Retinal pigment epithelial cell (primary cell): ENCODE measurements around the gene GOLGA6L22.
"Not testable (repeated sequence)": the region's sequence is repeated elsewhere in the genome, so short reads cannot be mapped to it uniquely, and the experiment has no call there.

Experiments
- DNase-seq: peaks from one replicate; pipeline ENCODE4 v3.0.0-alpha.2; 2010; ENCODE audit warnings: low read depth
- H3K4me3 ChIP-seq: 2 replicates; pipeline ENCODE4 v1.5.1; 2011; ENCODE audit warnings: mild to moderate bottlenecking, low read length, control low read depth, moderate library complexity

Gene GOLGA6L22, protein sequence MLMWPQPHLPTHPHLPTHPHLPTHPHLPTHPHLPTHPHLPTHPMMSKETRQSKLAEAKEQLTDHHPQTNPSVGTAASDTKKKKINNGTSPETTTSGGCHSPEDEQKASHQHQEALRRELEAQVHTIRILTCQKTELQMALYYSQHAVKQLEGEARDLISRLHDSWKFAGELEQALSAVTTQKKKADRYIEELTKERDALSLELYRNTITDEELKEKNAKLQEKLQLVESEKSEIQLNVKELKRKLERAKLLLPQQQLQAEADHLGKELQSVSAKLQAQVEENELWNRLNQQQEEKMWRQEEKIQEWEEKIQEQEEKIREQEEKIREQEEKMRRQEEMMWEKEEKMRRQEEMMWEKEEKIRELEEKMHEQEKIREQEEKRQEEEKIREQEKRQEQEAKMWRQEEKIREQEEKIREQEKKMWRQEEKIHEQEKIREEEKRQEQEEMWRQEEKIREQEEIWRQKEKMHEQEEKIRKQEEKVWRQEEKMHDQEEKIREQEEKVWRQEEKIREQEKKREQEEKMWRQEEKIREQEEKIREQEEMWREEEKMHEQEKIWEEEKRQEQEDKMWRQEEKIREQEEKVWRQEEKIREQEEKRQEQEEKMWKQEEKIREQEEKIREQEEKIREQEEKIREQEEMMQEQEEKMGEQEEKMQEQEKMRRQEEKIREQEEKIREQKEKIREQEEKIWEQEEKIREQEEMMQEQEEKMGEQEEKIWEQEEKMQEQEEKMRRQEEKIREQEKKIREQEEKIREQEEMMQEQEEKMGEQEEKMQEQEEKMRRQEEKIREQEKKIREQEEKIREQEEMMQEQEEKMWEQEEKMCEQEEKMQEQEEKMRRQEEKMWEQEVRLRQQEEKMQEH

DNA sequence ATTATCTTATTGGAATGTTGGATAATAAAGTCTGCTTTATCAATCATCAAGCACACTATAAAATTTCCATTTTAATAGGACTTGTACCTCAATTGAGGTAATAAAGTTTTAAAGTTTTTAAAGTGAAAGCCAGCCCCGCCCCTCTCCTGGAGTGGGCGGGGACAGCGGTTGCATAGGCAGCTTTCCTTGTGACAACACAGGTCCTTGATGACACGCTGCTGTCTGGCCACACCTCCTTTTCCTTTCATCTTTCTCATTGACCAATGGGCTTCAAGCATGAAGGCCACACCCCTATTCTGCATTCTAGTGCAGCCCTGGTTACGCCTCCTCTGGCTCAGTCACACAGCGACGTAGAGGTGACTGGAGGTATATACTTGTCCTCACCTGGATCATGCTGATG lies at the start of gene GOLGA6L22:
Gene GOLGA6L22 (plus strand): TSS at position 301 of the 400 bp plus-strand sequence. CDS start 91 bp downstream, at position 392.
- not testable (repeated sequence) for H3K4me3 ChIP-seq

GRCh38 chr15:22417288-22417687 lies 41.4 kb upstream of the GOLGA6L22 start:
- H3K4me3 ChIP-seq, DNase-seq: not testable (repeated sequence)

More for the DNA sequence above, at the start of gene GOLGA6L22:
- DNase-seq = not testable (repeated sequence)

- not testable (repeated sequence) for DNase-seq, H3K4me3 ChIP-seq
Measured at GRCh38 chr15:22417795-22418194, 40.9 kb upstream of the GOLGA6L22 start.

- DNase-seq, H3K4me3 ChIP-seq: not testable (repeated sequence)
Measured at GRCh38 chr15:22418212-22418611, 40.5 kb upstream of the GOLGA6L22 start.

DNA sequence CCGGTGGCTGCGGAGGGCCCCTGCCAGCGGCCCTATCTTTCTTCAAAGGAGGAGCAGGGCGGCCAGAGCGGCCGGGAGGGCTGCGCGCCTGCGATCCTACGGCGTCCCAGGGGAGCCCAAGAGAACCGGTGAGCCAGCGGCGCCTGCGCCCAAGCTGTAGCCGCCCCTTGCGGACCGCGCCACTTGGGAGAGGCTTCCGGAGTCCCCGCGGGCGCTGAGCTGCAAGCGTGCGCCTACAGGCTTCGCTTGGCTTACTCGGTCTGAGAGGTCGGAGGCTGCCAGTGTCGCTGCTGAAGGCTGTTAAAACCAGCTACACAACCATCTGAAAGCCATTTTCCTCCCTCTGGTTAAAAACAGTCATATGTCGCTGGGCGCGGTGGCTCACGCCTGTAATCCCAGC lies 40.0 kb upstream of the GOLGA6L22 start:
- H3K4me3 ChIP-seq, DNase-seq: not testable (repeated sequence)

GRCh38 chr15:22420340-22420739 lies 38.4 kb upstream of the GOLGA6L22 start:
- not testable (repeated sequence) for DNase-seq, H3K4me3 ChIP-seq

GRCh38 chr15:22429426-22429825 lies 29.3 kb upstream of the GOLGA6L22 start:
- not testable (repeated sequence) for H3K4me3 ChIP-seq, DNase-seq

- not testable (repeated sequence) for H3K4me3 ChIP-seq, DNase-seq
Measured at GRCh38 chr15:22431687-22432086, 27.0 kb upstream of the GOLGA6L22 start.

GRCh38 chr15:22494490-22495113 lies 35.9 kb downstream of the GOLGA6L22 start:
- H3K4me3 ChIP-seq = peak overlapping the region; percentile 43
- not testable (repeated sequence) for DNase-seq

- not testable (repeated sequence) for H3K4me3 ChIP-seq, DNase-seq
Measured at GRCh38 chr15:22497200-22497599, 38.5 kb downstream of the GOLGA6L22 start.

GRCh38 chr15:22498220-22498925 lies 39.7 kb downstream of the GOLGA6L22 start:
- not testable (repeated sequence) for DNase-seq, H3K4me3 ChIP-seq

DNA sequence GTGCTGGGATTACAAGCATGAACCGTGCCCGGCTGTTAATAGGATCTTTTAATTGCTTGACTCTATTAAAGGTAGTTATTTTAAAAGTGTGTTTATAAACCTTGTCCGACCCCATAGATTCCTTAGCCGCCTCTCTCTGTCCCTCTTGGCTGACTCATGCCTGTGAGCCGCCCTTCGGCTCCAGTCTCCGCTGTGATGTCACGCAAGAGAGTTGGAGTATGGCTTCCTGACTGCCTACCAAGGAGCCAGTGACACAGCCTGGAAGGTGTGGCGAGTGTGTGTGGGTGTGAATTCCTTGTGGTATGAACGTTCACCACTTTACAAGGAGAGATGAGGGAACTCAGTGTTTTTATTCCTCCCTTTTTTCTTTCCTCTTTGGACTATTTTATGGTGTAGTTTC lies 43.6 kb downstream of the GOLGA6L22 start:
- H3K4me3 ChIP-seq, DNase-seq: not testable (repeated sequence)

DNA sequence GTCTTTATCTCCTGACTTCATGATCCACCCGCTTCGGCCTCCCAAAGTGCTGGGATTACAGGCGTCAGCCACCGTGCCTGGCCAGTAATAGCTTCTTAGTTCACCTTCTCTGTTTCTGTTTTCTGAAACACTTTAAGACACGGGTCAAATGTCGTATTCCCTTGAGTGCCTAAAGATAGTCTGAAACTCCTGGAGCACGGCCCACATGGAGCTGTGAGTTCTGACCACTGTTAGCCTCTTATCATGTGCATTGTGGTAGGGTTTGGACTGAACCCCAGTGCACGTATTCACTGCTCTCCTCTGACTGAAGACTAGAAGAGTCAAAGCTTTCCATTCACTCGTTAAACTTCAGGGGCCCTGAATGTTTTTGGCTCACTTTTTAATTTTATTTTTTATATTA lies 48.3 kb downstream of the GOLGA6L22 start:
- not testable (repeated sequence) for H3K4me3 ChIP-seq, DNase-seq

GRCh38 chr15:22516140-22516539 lies 57.4 kb downstream of the GOLGA6L22 start:
- not testable (repeated sequence) for H3K4me3 ChIP-seq, DNase-seq
